Right ventricle myocardium superior (tissue), 1 donor: Measurements from ENCODE around the gene C1QTNF9B. TPM values are rescaled to one million over a fixed set of nuclear protein-coding genes. Genes with fewer than 3 reads are reported as not detected.
"Not testable (repeated sequence)": the region's sequence is repeated elsewhere in the genome, so short reads cannot be mapped to it uniquely, and the experiment has no call there.

Experiments
- ATAC-seq: fragments of 200-7000 bp; cut with Tn5 transposase; one replicate; pipeline ENCODE4 v1.9.1; 2020; ENCODE audit warnings: mild to moderate bottlenecking; ENCODE audit not compliant: poor library complexity
- DNase-seq: peaks from one replicate; pipeline ENCODE4 v3.0.0-alpha.2; 2020
- intact Hi-C: fragments of 100-400 bp; cut with DNase I; formaldehyde crosslinking; loops from one replicate; pipeline ENCODE4 v1.11.2; 2022
- long read RNA-seq: library from polyadenylated mRNA; unstranded; transcript quantifications from one replicate; pipeline ENCODE4 v2.0.0, GENCODE V29; 2021
- total RNA-seq: library from RNA; stranded (reverse); fragmentation: NEBNext Ultra II Directional; extraction: Animal tissue kit (Norgen Biotek cat#: 25700); gene quantifications from one replicate; pipeline ENCODE4 v1.2.1, GENCODE V29; 2021
- donor health status: DM: no; HTN: yes; CAD: no; lungs with severe emphysema.

C1QTNF9B gene
- total RNA-seq: 1.9 TPM
- long read RNA-seq: 0 reads

DNA sequence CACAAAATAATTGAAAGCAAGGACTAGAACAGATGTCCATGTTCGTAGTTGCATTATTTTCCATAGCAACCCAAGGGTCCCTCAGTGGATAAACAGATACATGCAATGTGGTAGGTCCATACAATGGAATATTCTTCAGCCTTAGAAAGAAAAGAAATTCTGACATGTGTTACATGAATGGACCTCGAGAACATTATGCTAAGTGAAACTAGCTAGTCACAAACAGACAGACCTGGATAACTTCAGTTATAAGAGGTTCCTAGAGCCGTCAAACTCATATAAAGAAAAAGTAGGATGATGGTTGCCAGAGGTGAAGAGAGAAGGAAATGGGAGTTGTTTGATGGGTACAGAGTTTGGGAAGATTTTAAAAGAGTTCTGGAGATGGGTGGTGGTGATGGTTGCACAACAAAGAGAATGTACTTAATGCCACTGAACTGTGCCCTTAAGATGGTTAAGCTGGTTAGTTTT, at the start of gene C1QTNF9B:
Gene C1QTNF9B, minus strand, starts transcription at position 51 of the 468 bp plus-strand sequence.
- DNase-seq, ATAC-seq, intact Hi-C loops: not testable (repeated sequence)

DNA sequence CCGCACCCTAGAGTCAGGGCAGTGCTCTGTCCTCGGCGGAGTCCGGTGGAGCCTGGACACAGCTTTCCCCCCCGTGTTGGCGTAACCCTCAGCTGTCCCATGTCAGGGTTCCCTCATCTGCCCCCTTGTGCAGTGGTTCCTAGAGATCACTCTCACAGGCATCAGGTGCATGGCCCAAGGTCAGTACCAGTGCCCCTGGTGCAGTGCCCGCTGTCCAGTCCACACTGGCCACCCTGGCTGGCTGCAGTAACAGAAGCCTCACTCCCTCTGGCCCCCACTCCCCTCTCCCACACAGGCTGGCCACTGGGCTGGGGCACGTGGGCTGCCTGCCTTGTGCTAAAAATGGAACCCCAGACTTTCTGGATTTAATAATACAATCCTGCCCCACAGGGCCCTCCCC, 49.6 kb upstream of the C1QTNF9B start:
- ATAC-seq: no peak
- intact Hi-C loops: no loop called here
- DNase-seq: no peak

DNA sequence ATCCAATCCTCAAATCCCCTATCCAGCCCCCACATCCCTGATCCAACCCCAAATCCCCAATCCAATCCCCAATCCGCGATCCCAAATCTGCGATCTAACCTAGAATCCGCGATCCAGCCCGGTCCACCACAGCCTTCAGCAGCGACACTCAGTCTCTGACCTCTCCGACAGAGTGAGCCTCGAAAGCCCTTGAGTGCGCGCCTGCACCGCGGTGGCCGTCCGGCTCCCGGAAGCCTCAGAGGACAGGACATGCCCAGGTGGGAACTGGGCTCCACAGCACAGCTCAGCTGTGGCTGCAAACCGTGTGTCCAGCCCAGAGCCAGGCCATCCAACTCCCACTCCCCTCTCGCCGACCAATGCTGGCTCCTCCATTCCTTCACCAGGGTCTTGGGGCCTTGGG, 48.8 kb upstream of the C1QTNF9B start:
- no peak for DNase-seq
- intact Hi-C loops: no loop called here
- ATAC-seq: peak; percentile 41

DNA sequence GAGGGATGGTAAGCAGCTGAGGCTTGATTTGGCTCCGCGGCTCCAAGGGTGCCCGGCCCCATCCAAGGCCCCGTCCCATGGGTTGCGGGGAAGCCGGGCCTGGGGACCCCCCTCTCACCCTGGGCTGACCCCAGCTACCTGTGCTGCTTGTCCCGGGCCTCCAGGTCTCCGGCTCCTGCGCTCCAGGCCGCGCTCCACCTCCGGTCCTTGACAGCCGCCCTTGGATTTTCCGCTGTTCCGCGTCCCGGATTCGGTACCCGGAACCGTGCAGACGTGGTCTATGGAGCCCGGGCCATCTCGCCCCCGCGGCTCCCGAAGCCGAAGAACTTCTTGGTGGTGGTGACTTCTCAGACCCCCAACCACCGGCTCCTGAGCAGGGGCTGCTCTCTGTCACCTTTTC, 48.3 kb upstream of the C1QTNF9B start:
- DNase-seq: no peak
- ATAC-seq: peak; percentile 29
- intact Hi-C loops: no loop called here

DNA sequence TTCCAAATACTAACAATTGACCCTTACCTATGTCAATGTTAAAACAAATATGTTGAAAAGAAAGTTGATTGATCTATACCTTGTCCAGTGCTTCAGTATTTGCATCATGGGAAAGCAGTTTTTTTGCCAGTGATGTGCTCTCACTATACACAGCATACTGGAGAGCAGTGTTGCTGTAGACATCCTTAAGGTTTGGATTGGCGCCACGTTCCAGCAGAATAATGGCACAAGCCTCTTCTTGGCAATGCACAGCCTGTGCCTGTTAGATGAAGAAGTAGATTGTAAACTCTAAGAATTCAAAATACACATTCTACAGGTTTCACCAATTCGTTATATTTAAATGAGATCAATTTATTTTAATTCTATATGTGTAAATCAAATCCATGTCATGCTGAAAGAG, 43.9 kb upstream of the C1QTNF9B start:
- DNase-seq (no peak), ATAC-seq (no peak)
- intact Hi-C loops: no loop called here

DNA sequence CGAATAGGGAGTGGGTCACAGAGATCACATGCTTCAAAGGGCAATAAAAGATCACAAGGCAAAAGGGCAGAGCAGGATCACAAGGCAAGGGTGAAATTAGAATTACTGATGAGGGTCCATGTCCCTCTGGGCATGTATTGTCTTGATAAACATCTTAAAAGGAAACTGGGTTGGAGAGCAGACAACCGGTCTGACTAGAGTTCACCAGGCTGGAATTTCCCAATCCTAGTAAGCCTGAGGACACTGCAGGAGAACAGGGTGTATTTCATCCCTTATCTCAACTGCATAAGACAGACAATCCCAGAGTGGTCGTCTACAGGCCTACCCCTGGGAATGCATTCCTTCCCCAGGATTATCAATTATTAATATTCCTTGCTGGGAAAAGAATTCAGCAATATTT, 42.4 kb upstream of the C1QTNF9B start:
- not testable (repeated sequence) for DNase-seq, ATAC-seq

DNA sequence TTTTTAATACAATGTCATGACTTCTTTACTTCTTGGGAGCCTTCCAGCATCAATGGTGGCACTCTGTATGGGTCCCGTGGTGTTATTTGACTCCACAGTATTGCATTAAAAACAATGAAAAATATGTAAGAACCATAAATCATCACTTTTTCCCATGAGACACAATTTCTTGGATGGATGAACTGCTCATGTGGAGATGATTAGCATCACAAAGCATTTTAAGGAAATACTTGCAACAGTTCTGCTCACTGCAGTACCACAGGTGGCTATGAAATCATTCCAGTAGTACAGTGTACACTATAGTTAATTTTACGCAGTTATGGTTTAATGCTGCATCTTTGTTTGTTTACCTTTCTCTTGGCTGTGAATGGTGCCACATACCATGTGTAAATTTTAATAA, 37.2 kb upstream of the C1QTNF9B start:
- ATAC-seq (no peak), DNase-seq (no peak)
- intact Hi-C loops: no loop called here

More for the DNA sequence above, 42.4 kb upstream of the C1QTNF9B start:
- intact Hi-C loops: not testable (repeated sequence)

DNA sequence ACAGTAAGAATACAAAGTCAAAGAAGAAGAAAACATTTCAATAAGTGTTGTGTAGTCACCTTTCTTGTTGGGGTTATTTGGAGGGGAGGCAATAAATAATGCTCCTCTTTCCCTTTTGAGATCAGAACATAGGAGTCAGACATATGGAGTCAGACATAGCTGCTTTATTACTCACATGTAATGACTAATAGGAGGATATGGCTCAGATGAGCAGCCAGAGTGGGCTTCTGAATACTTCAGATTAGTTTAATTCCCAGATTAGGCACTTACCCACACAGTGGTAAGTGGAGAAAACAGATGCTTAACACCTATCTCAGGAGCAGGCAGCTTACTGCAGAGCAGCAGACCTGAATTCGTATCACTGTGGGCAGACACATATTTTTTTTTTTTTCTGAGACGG, 31.7 kb upstream of the C1QTNF9B start:
- no peak for DNase-seq
- no peak for ATAC-seq
- intact Hi-C loops: no loop called here

DNA sequence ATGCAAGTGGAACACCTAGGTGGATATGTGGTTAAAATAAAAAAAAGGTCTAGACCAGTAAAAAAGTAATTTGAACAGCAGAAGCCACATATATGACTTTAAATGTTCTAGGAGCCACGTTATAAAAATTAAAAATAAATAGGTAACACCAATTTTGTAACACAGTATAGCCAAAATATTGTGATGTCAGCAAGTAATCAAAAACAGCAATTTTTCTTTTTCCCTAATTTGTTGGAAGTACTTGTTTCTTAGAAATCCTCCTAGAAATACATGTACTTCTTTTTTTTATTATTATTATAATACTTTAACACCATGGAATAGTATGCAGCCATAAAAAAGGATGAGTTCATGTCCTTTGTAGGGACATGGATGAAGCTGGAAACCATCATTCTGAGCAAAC, 25.7 kb upstream of the C1QTNF9B start:
- intact Hi-C loops: no loop called here
- no peak for ATAC-seq
- DNase-seq: no peak

DNA sequence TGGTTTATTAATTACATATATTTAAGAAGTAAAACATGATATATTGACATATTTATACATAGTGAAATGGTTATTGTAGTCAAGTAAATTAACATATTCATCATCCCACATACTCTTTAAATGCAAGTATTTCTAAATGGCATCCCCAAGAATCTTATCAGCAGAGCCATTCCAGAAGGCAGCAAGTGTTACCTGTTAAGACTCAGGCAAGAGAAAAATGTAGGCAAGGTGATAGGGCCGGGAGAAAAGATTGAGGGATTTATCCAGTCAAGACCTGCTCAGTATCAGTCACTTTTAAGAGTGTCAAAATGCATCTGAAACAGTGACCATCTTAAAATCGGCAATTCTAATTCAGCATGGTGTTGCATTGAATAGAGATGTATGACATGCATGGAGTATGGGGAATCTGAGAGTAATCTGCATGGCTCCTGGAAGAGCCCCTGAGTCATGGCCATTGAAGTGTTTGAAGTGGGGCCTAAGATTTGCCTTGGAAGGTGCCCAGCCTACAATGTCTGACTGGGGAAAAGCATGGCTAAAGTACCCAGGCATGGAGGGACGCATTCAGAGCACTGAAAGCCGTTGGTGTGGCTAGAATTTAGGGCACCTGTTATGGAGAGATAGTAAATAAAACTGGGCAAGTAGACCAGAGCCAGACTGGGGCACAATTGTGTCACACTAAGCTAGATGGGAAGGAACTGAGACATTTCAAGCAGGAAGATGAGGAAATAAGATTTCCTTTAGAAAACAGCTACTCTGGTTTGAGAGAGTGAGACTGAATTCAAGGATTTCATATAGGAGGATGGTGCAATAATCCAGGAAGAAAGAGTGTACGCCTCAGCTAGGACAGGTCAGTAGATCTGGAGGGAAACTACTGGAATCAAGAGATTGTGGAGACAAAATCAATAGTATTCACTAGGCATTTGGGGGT, 25.0 kb upstream of the C1QTNF9B start:
- intact Hi-C loops: no loop called here
- no peak for ATAC-seq
- DNase-seq: no peak

DNA sequence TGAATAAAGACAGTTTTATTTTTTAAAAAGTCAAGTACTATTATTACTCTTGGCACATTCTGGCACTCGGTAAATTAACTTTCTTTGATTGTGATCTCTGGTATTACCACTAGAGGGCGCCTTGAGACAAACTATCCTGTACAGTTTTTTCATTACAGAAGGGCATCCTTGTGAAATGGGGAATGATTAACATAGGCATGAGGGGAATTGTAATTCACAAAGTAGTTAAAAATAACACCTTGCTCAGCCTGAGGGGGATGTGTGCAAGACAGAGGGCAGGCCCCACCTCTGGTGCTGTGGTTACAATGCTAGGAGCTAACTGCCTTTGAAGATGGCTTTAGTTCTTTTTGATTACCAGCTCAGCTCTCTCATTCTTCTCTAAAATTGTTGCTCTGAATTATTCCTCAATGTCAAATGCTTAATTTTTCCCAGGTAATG, 24.2 kb upstream of the C1QTNF9B start:
- peak; percentile 39 for ATAC-seq
- DNase-seq: no peak

DNA sequence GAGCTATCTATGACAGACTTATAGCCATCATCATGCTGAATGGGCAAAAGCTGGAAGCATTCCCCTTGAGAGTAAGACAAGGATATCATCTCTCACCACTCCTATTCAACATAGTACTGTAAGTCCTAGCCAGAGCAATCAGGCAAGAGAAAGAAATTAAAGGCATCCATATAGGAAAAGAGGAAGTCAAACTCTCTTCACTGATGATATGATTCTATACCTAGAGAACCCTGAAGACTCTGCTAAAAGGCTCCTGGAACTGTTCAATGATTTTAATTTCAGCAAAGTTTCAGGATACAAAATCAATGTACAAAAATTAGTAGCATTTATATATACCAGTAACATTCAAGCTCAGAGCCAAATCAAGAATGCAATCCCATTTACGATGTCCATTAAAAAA, 21.7 kb upstream of the C1QTNF9B start:
- no peak for ATAC-seq
- no peak for DNase-seq

More for the DNA sequence above, 24.2 kb upstream of the C1QTNF9B start:
- intact Hi-C loops: loop anchor here (2.0 kb wide), 1 partner anchor 299 kb away; no protein-coding TSS in a partner anchor

DNA sequence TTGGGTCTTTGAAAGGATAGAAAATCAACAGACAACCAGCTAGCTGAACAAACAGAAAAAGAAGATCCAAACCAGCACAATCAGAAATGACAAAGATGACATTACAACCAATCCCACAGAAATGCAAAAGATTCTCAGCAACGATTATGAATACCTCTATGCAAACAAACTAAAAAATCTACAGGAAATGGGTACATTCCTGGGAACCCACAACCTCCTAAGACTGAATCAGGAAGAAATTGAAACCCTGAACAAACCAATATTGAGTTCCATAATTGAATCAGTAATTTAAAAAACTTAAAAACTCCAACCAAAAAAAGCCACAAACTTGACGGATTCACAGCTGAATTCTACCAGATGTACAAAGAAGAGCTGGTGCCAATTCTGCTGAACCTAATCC, 20.9 kb upstream of the C1QTNF9B start:
- no peak for ATAC-seq
- intact Hi-C loops: no loop called here
- DNase-seq: no peak

More for the DNA sequence above, 21.7 kb upstream of the C1QTNF9B start:
- intact Hi-C loops: no loop called here

DNA sequence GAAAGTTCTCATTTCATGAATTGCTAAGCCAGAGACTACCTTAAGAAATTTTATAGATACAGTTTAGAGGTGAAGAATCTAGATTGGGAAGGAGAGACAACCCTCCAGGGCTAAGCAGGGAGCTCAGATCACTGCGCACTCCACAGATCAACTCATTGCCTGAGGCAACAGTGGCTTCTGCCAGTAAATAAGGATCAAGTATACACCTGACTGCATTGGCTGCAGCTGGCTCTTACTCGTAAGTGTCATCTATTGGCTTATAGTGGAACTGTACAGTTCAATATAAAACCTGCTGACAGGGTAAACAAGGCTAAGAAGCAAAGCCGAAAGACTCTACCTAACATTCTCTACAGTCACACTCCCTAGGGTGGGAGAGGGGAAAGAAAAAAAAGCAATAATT, 18.0 kb upstream of the C1QTNF9B start:
- DNase-seq (no peak), ATAC-seq (no peak)
- intact Hi-C loops: no loop called here

DNA sequence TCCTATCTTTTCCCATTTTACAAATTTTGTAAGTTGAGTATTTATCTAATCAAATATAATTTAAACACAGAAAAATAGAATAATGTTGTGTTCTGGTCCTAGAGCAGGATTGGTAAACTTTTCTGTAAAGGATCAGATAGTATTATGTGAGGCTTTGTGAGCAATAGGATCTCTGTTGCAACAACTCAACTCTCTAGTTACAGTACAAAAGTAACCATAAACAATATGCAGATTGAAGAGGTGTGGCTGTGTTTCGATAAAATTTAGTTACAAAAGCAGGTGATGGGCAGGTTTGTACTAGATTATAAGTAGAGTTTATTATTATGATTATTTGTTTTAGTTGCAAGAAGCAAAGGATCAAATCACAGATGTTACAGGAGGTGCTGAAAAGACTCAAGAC, 15.2 kb upstream of the C1QTNF9B start:
- intact Hi-C loops: no loop called here
- no peak for DNase-seq
- no peak for ATAC-seq

DNA sequence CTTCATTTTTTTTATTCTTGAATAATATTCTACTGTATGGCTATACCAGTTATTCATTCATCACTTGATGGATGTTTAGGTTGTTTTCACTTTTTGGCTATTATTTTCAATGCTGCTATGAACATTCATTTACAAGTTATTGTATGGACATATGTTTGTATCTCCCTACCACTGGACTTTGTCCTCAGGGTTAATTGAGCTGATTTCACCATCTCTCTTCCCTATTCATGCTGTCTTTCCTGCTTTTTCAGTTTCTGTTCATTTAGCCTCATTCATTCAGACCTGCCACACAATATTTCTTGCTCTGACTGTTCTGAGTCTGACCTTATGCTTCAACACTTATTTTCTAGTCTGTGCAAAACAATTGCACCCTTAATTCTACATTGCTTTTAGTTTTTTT, 12.3 kb upstream of the C1QTNF9B start:
- intact Hi-C loops: no loop called here
- no peak for ATAC-seq
- no peak for DNase-seq

DNA sequence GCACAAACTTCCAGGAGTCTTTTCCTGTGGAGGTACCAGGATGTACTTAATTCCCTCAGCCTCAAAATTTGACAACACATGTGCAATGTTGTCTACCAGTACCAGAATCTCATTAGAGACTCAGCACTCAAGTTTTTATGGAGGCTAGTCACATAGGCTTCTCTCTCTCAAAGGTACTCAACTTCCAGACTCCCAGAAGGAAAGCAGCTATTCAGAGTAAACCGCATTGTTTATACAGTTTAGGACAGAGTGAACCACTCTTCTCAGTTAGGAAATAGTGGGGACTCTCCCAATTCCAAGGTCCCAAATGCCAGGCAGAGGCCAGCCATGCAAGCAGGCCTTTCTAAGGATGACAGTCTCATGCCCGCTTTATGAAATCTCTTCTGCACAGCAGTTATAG, 8.5 kb upstream of the C1QTNF9B start:
- ATAC-seq: no peak
- intact Hi-C loops: no loop called here

DNA sequence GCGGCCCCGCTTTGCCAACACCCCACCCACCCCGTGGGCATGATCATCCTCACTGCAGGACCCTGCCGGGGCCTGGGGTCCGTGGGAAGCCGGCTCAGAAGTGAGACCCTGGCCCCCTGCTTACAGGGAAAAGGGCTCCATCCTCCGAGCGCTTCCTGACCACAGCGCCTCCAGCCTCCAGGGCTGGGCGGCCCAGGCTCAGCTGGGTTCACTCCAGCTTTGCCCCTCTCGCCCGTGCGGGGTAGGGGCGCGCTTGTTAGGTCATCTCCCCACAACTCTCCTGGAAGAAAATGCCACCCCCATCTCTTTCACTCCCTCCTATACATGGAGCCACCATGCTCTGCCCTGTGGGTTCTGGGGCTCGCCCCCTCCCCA, 6.6 kb upstream of the C1QTNF9B start:
- intact Hi-C loops: no loop called here
- no peak for DNase-seq
- no peak for ATAC-seq

More for the DNA sequence above, 8.5 kb upstream of the C1QTNF9B start:
- DNase-seq: no peak

DNA sequence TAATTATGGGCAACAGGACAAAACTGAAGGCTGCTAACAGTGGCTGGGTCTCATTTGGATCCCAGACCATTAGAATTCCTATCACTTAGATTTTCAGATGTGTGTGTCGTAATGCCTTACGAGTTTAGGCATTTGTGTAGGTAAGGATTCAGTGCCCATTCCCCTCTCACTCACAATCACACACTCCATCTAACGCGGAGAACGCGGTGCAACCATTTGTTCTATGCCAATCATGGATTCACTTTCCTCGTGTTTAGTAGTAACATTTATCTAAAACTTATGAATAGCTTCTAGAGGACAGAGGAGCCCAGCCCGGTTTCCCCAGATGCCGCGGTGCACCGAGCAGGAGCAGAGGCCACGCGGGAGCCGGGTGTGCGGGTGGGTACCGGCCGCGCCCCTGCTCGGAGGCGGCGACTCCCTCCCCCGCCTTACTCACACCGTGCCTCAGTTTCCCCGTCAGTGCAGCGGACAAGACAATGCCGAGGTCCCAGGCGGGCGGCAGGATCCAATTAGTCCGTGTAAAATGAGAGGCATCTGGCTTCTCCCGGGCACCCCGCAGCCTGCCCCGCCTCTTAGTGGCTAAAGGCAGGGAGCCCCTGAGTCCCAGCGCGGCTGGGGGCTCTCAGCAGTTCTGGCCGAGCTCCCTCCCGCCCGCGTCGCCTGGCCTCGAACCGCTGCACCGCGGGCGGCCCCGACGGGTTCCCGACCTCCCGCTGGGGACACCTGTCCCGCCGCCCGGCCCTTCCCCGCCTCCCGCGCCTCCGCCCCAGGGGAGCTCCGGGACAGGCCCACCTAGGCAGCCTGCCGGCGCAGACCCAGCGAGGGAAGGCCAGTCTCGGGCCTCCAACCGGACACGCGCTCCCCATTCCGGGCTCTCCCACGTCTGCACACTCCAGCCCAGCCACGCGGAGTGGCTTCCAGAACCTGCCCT, 5.9 kb upstream of the C1QTNF9B start:
- no peak for DNase-seq
- no peak for ATAC-seq
- intact Hi-C loops: no loop called here
